Tibial nerve (tissue), 4 donors: ENCODE results near the gene RAB17. TPM values are rescaled to one million over a fixed set of nuclear protein-coding genes. Genes with fewer than 3 reads are reported as not detected.

Experiments used
- DNase-seq, 2 donors: peaks; one replicate each; pipeline ENCODE4 v3.0.0-alpha.2; 2019; ENCODE audit warnings: low spot score in 2 of 2
- H3K27ac ChIP-seq, 4 donors: fragments of 200-600 bp; sonication (generic) in 3 of 4; one replicate each; pipeline ENCODE4 v1.5.1; 2017 to 2019; ENCODE audit warnings: mild to moderate bottlenecking in 1 of 4
- H3K27me3 ChIP-seq, 2 donors: fragments of 200-600 bp; sonication (generic) in 1 of 2; one replicate each; pipeline versions ENCODE4 v1.5.1 to v1.6.0; 2017 to 2019
- H3K36me3 ChIP-seq, 3 donors: fragments of 200-600 bp; sonication (generic); one replicate each; pipeline ENCODE4 v1.5.1; 2018 to 2019
- H3K4me1 ChIP-seq, 4 donors: fragments of 200-600 bp; sonication (generic) in 3 of 4; one replicate each; pipeline ENCODE4 v1.5.1; 2017 to 2019
- H3K4me3 ChIP-seq, 4 donors: fragments of 200-600 bp; sonication (generic) in 3 of 4; one replicate each; pipeline ENCODE4 v1.5.1; 2017 to 2019; ENCODE audit warnings: mild to moderate bottlenecking in 1 of 4, moderate library complexity in 1 of 4
- H3K9me3 ChIP-seq, 4 donors: fragments of 200-600 bp; sonication (generic) in 3 of 4; one replicate each; pipeline ENCODE4 v1.5.1; 2017 to 2019
- EP300 ChIP-seq, 2 donors: sonication (generic); formaldehyde crosslinking; IDR thresholded peaks; one replicate each; pipeline ENCODE4 v1.6.1; 2017; ENCODE audit warnings: antibody characterized with exemption in 2 of 2, mild to moderate bottlenecking in 1 of 2
- POLR2A ChIP-seq, 2 donors: fragments of 450-650 bp; IDR thresholded peaks; one replicate each; pipeline ENCODE4 v1.6.1; 2017; ENCODE audit warnings: antibody characterized with exemption in 2 of 2, mild to moderate bottlenecking in 2 of 2, moderate library complexity in 2 of 2
- WGBS, 2 donors: methylation state at CpG; one replicate each; pipeline ENCODE4 v1.1.5; 2018; 5-methylcytosine and 5-hydroxymethylcytosine counted together
- total RNA-seq, 4 donors: library from RNA; depleted of rRNA; stranded (reverse); fragments of >200 nt; gene quantifications; one replicate each; pipeline ENCODE4 v1.1.0, GENCODE V29; 2016
- TF ChIP-seq, protein P1 (sequence below), 5 experiments: fragments of 200-600 bp in 3 of 5; fragments of 450-650 bp in 2 of 5; sonication (generic) in 3 of 5; IDR thresholded peaks; one replicate each; pipeline ENCODE4 v1.5.1; 2016 to 2019; ENCODE audit warnings: antibody characterized with exemption in 5 of 5, mild to moderate bottlenecking in 3 of 5, moderate library complexity in 2 of 5

The RAB17 gene
- total RNA-seq, 4 donors from 2014 or later: 0.63 to 2.1 TPM; not detected in 2

DNA sequence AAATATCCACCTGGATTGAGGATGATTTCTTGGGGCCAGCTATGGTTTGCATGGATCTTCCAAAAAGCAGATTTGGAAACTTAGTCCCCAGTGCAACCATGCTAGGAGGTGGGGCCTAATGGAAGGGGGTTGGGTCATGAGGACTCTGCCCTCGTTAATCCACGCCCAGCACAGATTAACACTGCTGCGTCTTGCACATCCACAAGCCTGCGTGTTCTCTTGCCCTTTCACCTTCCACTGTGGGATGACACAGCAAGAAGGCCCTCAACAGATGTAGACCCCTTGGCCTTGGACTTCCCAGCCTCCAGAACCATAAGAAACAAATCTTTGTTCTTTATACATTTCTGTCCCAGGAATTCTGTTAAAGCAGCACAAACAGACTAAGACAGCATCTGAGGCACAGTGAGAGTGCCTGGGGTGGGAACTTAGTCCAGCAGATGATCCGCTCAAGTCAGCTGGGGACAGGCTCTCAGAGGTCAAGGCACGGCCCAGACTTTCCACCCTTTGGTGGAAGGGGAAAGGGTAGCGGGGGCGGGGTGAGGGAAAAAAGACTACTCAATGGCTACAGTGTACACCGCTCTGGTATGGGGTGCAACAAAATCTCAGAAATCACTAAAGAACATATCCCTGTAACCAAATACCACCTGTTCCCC lies 2.4 kb downstream of the RAB17 start:
- Histone ChIP-seq H3K27ac (no peak overlapping the region), H3K27me3 (no peaks in the 10 kb centered on the region), H3K4me3 (no peak overlapping the region), H3K9me3 (peaks cover 0 to 6% (median 0%) of the 10 kb centered on the region in 4 donors), H3K36me3 (no peaks in the 10 kb centered on the region), H3K4me1 (peaks cover 0 to 16% (median 5%) of the 10 kb centered on the region in 4 donors)
- whole genome bisulfite sequencing, 2 donors: 73 to 77% methylated on average over 9 of the region's 9 CpGs
- DNase-seq: no peak
- TF ChIP-seq, protein P1, sequence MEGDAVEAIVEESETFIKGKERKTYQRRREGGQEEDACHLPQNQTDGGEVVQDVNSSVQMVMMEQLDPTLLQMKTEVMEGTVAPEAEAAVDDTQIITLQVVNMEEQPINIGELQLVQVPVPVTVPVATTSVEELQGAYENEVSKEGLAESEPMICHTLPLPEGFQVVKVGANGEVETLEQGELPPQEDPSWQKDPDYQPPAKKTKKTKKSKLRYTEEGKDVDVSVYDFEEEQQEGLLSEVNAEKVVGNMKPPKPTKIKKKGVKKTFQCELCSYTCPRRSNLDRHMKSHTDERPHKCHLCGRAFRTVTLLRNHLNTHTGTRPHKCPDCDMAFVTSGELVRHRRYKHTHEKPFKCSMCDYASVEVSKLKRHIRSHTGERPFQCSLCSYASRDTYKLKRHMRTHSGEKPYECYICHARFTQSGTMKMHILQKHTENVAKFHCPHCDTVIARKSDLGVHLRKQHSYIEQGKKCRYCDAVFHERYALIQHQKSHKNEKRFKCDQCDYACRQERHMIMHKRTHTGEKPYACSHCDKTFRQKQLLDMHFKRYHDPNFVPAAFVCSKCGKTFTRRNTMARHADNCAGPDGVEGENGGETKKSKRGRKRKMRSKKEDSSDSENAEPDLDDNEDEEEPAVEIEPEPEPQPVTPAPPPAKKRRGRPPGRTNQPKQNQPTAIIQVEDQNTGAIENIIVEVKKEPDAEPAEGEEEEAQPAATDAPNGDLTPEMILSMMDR (IDR thresholded peaks at IDR 0.05): no peak
- TF ChIP-seq EP300 (IDR thresholded peaks at IDR 0.05) (no peak), POLR2A (IDR thresholded peaks at IDR 0.05) (no peak)

DNA sequence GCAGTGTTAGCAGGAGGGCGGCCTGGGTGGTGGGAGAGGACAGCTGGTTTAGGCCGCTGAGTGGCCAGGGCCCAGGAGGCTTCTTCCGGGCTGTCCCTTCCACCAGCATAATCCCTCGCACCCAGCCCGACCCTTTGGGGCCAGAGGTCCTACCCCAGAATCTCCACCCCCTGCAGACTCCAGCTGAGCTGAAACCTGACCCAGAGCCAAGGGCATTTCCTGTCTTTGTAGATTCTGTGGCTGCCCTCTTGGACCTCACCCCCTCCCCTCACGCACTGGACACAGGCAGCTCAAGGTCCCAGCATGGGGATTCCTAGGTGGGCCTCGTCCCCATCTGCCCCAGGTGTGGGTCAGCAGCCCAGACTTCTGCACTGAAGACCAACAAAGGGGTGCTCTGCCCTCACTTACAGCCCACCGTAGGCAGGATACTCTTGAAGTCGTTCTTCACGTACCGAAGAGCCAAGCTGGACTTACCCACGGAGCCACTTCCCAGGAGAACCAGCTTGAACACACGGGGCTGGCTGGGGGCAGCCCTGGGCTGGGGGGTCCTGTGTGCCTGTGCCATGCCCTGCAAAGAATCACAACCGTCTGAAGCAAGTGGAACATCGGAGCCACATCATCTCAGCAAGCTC lies 4.8 kb downstream of the RAB17 start:
- whole genome bisulfite sequencing, 2 donors: 71 to 85% methylated on average over 14 to 15 of the region's 15 CpGs
- Histone ChIP-seq H3K27ac (no peak overlapping the region), H3K4me1 (peaks cover 0 to 20% (median 6%) of the 10 kb centered on the region in 4 donors), H3K9me3 (peaks cover 0 to 6% (median 0%) of the 10 kb centered on the region in 4 donors), H3K27me3 (no peaks in the 10 kb centered on the region), H3K36me3 (no peaks in the 10 kb centered on the region), H3K4me3 (no peak overlapping the region)
- TF ChIP-seq EP300 (IDR thresholded peaks at IDR 0.05) (no peak), POLR2A (IDR thresholded peaks at IDR 0.05) (no peak)
- TF ChIP-seq, protein P1 (IDR thresholded peaks at IDR 0.05): no peak
- no peak for DNase-seq

DNA sequence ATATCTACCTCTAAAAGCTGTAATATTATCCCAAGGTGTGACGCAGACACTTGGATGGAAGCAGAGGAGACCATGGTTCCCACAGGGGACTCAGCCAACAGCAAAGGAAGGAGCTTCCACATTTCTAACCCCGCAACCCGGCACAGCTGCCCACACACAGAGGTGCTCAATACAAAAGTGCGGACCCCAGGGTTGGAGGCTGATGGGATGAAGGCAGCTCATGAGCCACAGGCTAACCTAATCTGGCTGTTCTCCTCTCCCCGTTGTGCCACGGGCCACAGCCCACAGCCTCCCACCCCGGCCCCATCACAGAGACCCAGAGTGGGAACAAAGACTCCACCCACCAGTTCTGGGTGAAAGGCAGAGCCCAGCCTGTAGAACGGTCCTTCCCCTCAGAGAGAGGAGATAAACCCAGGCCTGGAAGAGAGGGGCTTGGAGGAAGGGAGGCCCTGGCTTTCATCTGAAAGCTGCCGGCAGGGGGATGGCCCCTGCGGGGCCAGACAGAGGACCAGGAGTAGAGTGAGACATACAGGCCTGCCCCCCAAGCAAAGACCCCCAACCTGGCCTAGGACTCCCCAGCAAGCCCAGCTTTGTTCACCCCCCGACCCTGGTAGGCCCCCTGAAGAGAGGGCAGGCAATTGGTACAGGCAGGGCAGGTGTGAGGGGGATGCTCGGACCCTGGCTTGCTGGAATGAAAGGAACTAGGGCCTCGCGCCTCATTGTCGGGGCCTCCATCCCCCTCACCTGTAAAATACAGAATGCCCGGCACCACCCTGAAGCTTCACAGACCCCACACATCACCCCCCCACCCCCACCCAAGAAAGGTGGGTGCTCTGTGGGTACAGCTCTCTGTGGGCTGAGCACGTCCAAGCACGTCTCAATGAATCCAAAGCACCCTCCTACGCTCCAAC lies 6.9 kb downstream of the RAB17 start:
- Histone ChIP-seq H3K9me3 (peaks cover 0 to 6% (median 0%) of the 10 kb centered on the region in 4 donors), H3K27me3 (no peaks in the 10 kb centered on the region), H3K36me3 (no peaks in the 10 kb centered on the region), H3K4me1 (peaks cover 0 to 14% (median 3%) of the 10 kb centered on the region in 4 donors), H3K27ac (no peak overlapping the region), H3K4me3 (no peak overlapping the region)
- 72 to 77% methylated on average over 19 of the region's 19 CpGs for WGBS, 2 donors
- TF ChIP-seq, protein P1 (IDR thresholded peaks at IDR 0.05): no peak
- TF ChIP-seq POLR2A (IDR thresholded peaks at IDR 0.05) (no peak), EP300 (IDR thresholded peaks at IDR 0.05) (no peak)
- no peak for DNase-seq

DNA sequence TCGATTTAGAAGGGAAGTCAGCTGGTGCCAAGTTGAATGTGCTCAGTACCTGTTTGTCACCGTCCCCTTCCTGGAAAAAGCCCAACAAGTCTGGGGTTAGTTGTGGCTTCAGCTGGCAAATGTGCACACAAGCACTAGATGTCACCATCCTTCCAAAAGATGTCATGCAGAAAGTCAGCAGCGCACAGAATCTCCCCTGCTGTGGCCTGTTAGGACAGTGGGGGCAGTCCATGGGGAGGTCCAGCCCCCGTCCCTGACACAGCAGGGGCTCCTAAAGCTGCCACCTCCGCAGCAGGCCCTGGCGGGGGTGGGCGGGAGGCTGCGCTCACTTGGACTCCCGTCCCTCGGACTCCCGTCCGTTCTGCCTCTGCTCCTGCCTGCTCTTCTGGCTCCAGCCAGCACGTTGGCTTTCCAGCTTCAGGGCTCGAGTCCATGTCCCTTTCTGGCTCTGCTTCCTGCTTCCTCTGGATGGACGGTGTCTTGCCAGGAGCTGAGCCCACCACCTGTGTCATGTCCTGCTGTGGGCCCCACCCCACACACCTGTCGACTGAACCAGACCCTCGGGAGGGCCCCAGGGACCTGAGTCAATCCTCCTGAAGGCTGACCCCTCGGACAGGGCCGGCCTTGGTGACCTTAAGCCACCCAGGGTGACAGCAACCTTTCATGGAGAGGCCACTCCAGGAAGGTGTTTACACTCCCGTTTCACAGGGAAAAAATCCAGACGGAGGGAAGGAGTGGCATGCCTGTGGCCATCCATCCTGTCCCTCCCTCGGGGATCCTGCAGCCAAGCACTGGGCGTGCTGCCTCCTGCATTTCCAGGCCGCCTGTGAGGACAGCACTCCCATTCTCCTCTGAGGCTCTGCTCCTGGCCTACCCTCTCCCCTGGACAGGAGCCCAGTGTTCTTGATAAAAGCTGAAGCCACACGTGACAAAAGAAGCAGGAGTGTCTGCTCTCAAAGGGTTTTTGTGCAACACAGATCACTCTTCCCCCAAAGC lies 8.5 kb downstream of the RAB17 start:
- TF ChIP-seq, protein P1 (IDR thresholded peaks at IDR 0.05): peak; percentile 17 to 71 (median 38)
- TF ChIP-seq EP300 (IDR thresholded peaks at IDR 0.05): no peak
- Histone ChIP-seq H3K36me3 (no peaks in the 10 kb centered on the region), H3K27ac (peak overlapping the region in 1 of 4 donors; percentile 68), H3K9me3 (no peaks in the 10 kb centered on the region), H3K4me1 (peaks cover 0 to 14% (median 3%) of the 10 kb centered on the region in 4 donors), H3K4me3 (peak overlapping the region in 1 of 4 donors; percentile 16), H3K27me3 (no peaks in the 10 kb centered on the region)
- WGBS, 2 donors: 12 to 22% methylated on average over 17 to 21 of the region's 25 CpGs
- peak; percentile 66 to 70 for DNase-seq
